ENCODE measurements around the gene UBXN2A. TPM values are rescaled to one million over a fixed set of nuclear protein-coding genes. Genes with fewer than 3 reads are reported as not detected.
"Not testable (repeated sequence)": the region's sequence is repeated elsewhere in the genome, so short reads cannot be mapped to it uniquely, and the experiment has no call there.

UBXN2A gene
- total RNA-seq, 1 donor from 2014 or later = 23.0 TPM

- peak overlapping the region; percentile 7 for H3K27ac Mint-ChIP-seq
- no peaks in the 10 kb centered on the region for H3K9me3 Mint-ChIP-seq
- H3K27me3 Mint-ChIP-seq (ENCODE audit: low read depth) = no peaks in the 10 kb centered on the region
- H3K4me3 Mint-ChIP-seq = no peak overlapping the region
- H3K36me3 Mint-ChIP-seq = peaks cover 8% of the 10 kb centered on the region
- H3K4me1 Mint-ChIP-seq = peaks cover 19% of the 10 kb centered on the region
- TF ChIP-seq CTCF (IDR thresholded peaks at IDR 0.05; ENCODE audit: unreplicated experiment) = no peak
- no peak for DNase-seq (ENCODE audit: low spot score in 2 of 2, unreplicated experiment in 2 of 2)
Observed at GRCh38 chr2:23944527-23944926, 4.3 kb downstream of the UBXN2A start.

- H3K9me3 Mint-ChIP-seq = no peaks in the 10 kb centered on the region
- no peak for DNase-seq (ENCODE audit: low spot score in 2 of 2, unreplicated experiment in 2 of 2)
- no peak overlapping the region for H3K27ac Mint-ChIP-seq
- H3K4me3 Mint-ChIP-seq = no peak overlapping the region
- no peaks in the 10 kb centered on the region for H3K27me3 Mint-ChIP-seq (ENCODE audit: low read depth)
- H3K4me1 Mint-ChIP-seq = peaks cover 19% of the 10 kb centered on the region
- H3K36me3 Mint-ChIP-seq = peaks cover 8% of the 10 kb centered on the region
- TF ChIP-seq CTCF (IDR thresholded peaks at IDR 0.05; ENCODE audit: unreplicated experiment) = no peak
Observed at GRCh38 chr2:23944976-23945375, 4.7 kb downstream of the UBXN2A start.

GRCh38 chr2:23947350-23947749 is 7.1 kb downstream of the UBXN2A start:
- no peak overlapping the region for H3K4me3 Mint-ChIP-seq
- no peaks in the 10 kb centered on the region for H3K9me3 Mint-ChIP-seq
- peaks cover 11% of the 10 kb centered on the region for H3K4me1 Mint-ChIP-seq
- no peaks in the 10 kb centered on the region for H3K27me3 Mint-ChIP-seq (ENCODE audit: low read depth)
- H3K36me3 Mint-ChIP-seq = peaks cover 8% of the 10 kb centered on the region
- no peak overlapping the region for H3K27ac Mint-ChIP-seq
- DNase-seq (ENCODE audit: low spot score in 2 of 2, unreplicated experiment in 2 of 2) = no peak
- no peak for TF ChIP-seq CTCF (IDR thresholded peaks at IDR 0.05; ENCODE audit: unreplicated experiment)

GRCh38 chr2:23952558-23952957 is 12.3 kb downstream of the UBXN2A start:
- not testable (repeated sequence) for DNase-seq (ENCODE audit: low spot score in 2 of 2, unreplicated experiment in 2 of 2); H3K4me3 Mint-ChIP-seq; H3K9me3 Mint-ChIP-seq; H3K4me1 Mint-ChIP-seq; H3K36me3 Mint-ChIP-seq; H3K27me3 Mint-ChIP-seq (ENCODE audit: low read depth); H3K27ac Mint-ChIP-seq

- DNase-seq (ENCODE audit: low spot score in 2 of 2, unreplicated experiment in 2 of 2) = no peak
- H3K27me3 Mint-ChIP-seq (ENCODE audit: low read depth) = no peaks in the 10 kb centered on the region
- H3K27ac Mint-ChIP-seq = no peak overlapping the region
- no peak overlapping the region for H3K4me3 Mint-ChIP-seq
- TF ChIP-seq CTCF (IDR thresholded peaks at IDR 0.05; ENCODE audit: unreplicated experiment) = no peak
- H3K9me3 Mint-ChIP-seq = no peaks in the 10 kb centered on the region
- H3K36me3 Mint-ChIP-seq = no peaks in the 10 kb centered on the region
- peaks cover 5% of the 10 kb centered on the region for H3K4me1 Mint-ChIP-seq
Observed at GRCh38 chr2:23953625-23954024, 13.4 kb downstream of the UBXN2A start.

GRCh38 chr2:23954325-23955014 is 14.2 kb downstream of the UBXN2A start:
- H3K9me3 Mint-ChIP-seq = no peaks in the 10 kb centered on the region
- no peaks in the 10 kb centered on the region for H3K36me3 Mint-ChIP-seq
- no peak for DNase-seq (ENCODE audit: low spot score in 2 of 2, unreplicated experiment in 2 of 2)
- H3K27me3 Mint-ChIP-seq (ENCODE audit: low read depth) = no peaks in the 10 kb centered on the region
- no peak overlapping the region for H3K27ac Mint-ChIP-seq
- no peak overlapping the region for H3K4me3 Mint-ChIP-seq
- no peak for TF ChIP-seq CTCF (IDR thresholded peaks at IDR 0.05; ENCODE audit: unreplicated experiment)
- H3K4me1 Mint-ChIP-seq = peaks cover 5% of the 10 kb centered on the region
